LNCAP (cell line): Measurements from ENCODE around the gene RGS14.

ENCODE experiments used
- CTCF ChIP-seq: fragments of 450-650 bp; IDR thresholded peaks from 2 replicates; pipeline ENCODE4 v1.5.1; 2017; ENCODE audit warnings: mild to moderate bottlenecking

Gene RGS14

GRCh38 chr5:177371120-177372033, 13.7 kb downstream of the RGS14 start:
- no peak for TF ChIP-seq CTCF

GRCh38 chr5:177372034-177372896, 14.5 kb downstream of the RGS14 start:
- no peak for TF ChIP-seq CTCF

GRCh38 chr5:177372910-177373309, 15.2 kb downstream of the RGS14 start:
- no peak for TF ChIP-seq CTCF

- no peak for TF ChIP-seq CTCF
Measured at GRCh38 chr5:177373806-177374205, 16.1 kb downstream of the RGS14 start.

GRCh38 chr5:177374211-177374610, 16.5 kb downstream of the RGS14 start:
- no peak for TF ChIP-seq CTCF

GRCh38 chr5:177376107-177376506, 18.4 kb downstream of the RGS14 start:
- TF ChIP-seq CTCF = no peak

- no peak for TF ChIP-seq CTCF
Measured at GRCh38 chr5:177377851-177378776, 20.4 kb downstream of the RGS14 start.
